ENCODE measurements around the gene GRIN1.

- no peak for TF ChIP-seq PRDM4 (CRISPR knock-in tag; IDR thresholded peaks at IDR 0.05; ENCODE audit: borderline replicate concordance)
- no peak for TF ChIP-seq KLF15 (CRISPR knock-in tag; IDR thresholded peaks at IDR 0.05; ENCODE audit: borderline replicate concordance)
- no peak for TF ChIP-seq ZNF567 (CRISPR knock-in tag; IDR thresholded peaks at IDR 0.05; ENCODE audit: borderline replicate concordance)
- TF ChIP-seq TCF7L2 (IDR thresholded peaks at IDR 0.05; ENCODE audit: low read depth, low read length), result no peak
- TF ChIP-seq CTCF (CRISPR knock-in tag; IDR thresholded peaks at IDR 0.05), result peak; percentile 76
- no peak for TF ChIP-seq SUZ12 (IDR thresholded peaks at IDR 0.05; ENCODE audit: low read depth, low read length)
- TF ChIP-seq FOXO4 (CRISPR knock-in tag; conservative IDR thresholded peaks at IDR 0.05), result no peak
- TF ChIP-seq ESRRA (CRISPR knock-in tag; IDR thresholded peaks at IDR 0.05; ENCODE audit: low read depth), result no peak
- no peak for TF ChIP-seq PRMT3 (CRISPR knock-in tag; IDR thresholded peaks at IDR 0.05; ENCODE audit: borderline replicate concordance, low read depth)
- no peak for TF ChIP-seq ZNF354B (CRISPR knock-in tag; IDR thresholded peaks at IDR 0.05)
- no peak for TF ChIP-seq FOSL1 (CRISPR knock-in tag; IDR thresholded peaks at IDR 0.05; ENCODE audit: borderline replicate concordance)
Observed at GRCh38 chr9:137176302-137177182, 37.6 kb downstream of the GRIN1 start.

Data from HepG2 (cell line).